ENCODE data around the gene SBNO2. TPM values are rescaled to one million over a fixed set of nuclear protein-coding genes. Genes with fewer than 3 reads are reported as not detected.
A peak's percentile ranks its signal among the peaks of the same experiment; 100 is the strongest.

SBNO2 gene, protein sequence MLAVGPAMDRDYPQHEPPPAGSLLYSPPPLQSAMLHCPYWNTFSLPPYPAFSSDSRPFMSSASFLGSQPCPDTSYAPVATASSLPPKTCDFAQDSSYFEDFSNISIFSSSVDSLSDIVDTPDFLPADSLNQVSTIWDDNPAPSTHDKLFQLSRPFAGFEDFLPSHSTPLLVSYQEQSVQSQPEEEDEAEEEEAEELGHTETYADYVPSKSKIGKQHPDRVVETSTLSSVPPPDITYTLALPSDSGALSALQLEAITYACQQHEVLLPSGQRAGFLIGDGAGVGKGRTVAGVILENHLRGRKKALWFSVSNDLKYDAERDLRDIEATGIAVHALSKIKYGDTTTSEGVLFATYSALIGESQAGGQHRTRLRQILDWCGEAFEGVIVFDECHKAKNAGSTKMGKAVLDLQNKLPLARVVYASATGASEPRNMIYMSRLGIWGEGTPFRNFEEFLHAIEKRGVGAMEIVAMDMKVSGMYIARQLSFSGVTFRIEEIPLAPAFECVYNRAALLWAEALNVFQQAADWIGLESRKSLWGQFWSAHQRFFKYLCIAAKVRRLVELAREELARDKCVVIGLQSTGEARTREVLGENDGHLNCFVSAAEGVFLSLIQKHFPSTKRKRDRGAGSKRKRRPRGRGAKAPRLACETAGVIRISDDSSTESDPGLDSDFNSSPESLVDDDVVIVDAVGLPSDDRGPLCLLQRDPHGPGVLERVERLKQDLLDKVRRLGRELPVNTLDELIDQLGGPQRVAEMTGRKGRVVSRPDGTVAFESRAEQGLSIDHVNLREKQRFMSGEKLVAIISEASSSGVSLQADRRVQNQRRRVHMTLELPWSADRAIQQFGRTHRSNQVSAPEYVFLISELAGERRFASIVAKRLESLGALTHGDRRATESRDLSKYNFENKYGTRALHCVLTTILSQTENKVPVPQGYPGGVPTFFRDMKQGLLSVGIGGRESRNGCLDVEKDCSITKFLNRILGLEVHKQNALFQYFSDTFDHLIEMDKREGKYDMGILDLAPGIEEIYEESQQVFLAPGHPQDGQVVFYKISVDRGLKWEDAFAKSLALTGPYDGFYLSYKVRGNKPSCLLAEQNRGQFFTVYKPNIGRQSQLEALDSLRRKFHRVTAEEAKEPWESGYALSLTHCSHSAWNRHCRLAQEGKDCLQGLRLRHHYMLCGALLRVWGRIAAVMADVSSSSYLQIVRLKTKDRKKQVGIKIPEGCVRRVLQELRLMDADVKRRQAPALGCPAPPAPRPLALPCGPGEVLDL (N-terminal part only)
- total RNA-seq (2021): 41.3 and 46.3 TPM in 2 replicates
- long read RNA-seq, partial matches to known transcripts: 4 of 8 reads
- long read RNA-seq, other reads (novel, unspliced or antisense): 4 of 8 reads

- no peaks in the 10 kb centered on the region for H3K27me3 Mint-ChIP-seq (ENCODE audit: low read depth)
- H2AFZ ChIP-seq (ENCODE audit: low read length): no peak within 1 kb of the TSS
- H3K4me3 Mint-ChIP-seq: peak within 1 kb of the TSS; percentile 91 to 96
- no peak within 1 kb of the TSS for H3K27ac ChIP-seq (ENCODE audit: insufficient read length, low read depth, low read length)
- no peak within 1 kb of the TSS for H2AK5ac ChIP-seq (ENCODE audit: insufficient read length, low read length)
- no peak within 1 kb of the TSS for H2BK12ac ChIP-seq (ENCODE audit: insufficient read length, low read depth, low read length)
- H3K18ac ChIP-seq (ENCODE audit: insufficient read length, low read depth, low read length): no peak within 1 kb of the TSS
- H3K23me2 ChIP-seq (ENCODE audit: insufficient read length, low read depth, low read length, poor library complexity, severe bottlenecking): peaks cover 8% of the 10 kb centered on the region
- H3K79me2 ChIP-seq (ENCODE audit: insufficient read depth, low read length): peaks cover 12% of the 10 kb centered on the region; the same call in 1 of the 2 replicates
- H3K27ac Mint-ChIP-seq: peak within 1 kb of the TSS; percentile 77 to 95 (median 84); a peak in 5 of 7 replicates
- H3K4me1 Mint-ChIP-seq: peaks cover 21 to 28% of the 10 kb centered on the region in 2 experiments
- H3T11ph ChIP-seq (ENCODE audit: low read length): no peak within 1 kb of the TSS
- TF ChIP-seq CTCF (conservative IDR thresholded peaks at IDR 0.05): no peak
- peak within 1 kb of the TSS; percentile 52 for H3K9ac ChIP-seq (ENCODE audit: extremely low read depth, insufficient read length, low read length)
- no peak within 1 kb of the TSS for H4K8ac ChIP-seq (replicated peaks; ENCODE audit: insufficient read length, low read depth, low read length)
- peak; percentile 91 for DNase-seq
- H2BK20ac ChIP-seq (ENCODE audit: low read depth, low read length, poor library complexity, severe bottlenecking): no peak within 1 kb of the TSS
- no peaks in the 10 kb centered on the region for H3K27me3 ChIP-seq (ENCODE audit: insufficient read depth, low read length)
- H3K14ac ChIP-seq (ENCODE audit: insufficient read depth, low read length): peak within 1 kb of the TSS; percentile 11; the same call in 1 of the 2 replicates
- no CpG with 5 or more reads among the region's 84 CpGs for WGBS (ENCODE audit: extremely low coverage, insufficient read length, low lambda C conversion rate)
- no peak within 1 kb of the TSS for H3K56ac ChIP-seq (ENCODE audit: insufficient read length, low read depth, low read length)
- no peaks in the 10 kb centered on the region for H3K79me1 ChIP-seq (ENCODE audit: insufficient read depth, low read depth, low read length, poor library complexity, severe bottlenecking)
- no peaks in the 10 kb centered on the region for H3K9me3 Mint-ChIP-seq
- no peak within 1 kb of the TSS for H4K5ac ChIP-seq (ENCODE audit: insufficient read length, low read depth, low read length)
- H3K23ac ChIP-seq (ENCODE audit: insufficient read length, low read depth, low read length): no peak within 1 kb of the TSS
- no peak within 1 kb of the TSS for H3K4ac ChIP-seq (ENCODE audit: low read depth, low read length)
- H3K4me2 ChIP-seq (ENCODE audit: insufficient read depth, insufficient read length, low read length): peak within 1 kb of the TSS; percentile 64
- no peak within 1 kb of the TSS for H2BK120ac ChIP-seq (ENCODE audit: low read depth, low read length, poor library complexity, severe bottlenecking)
- no peak within 1 kb of the TSS for H2BK5ac ChIP-seq (ENCODE audit: insufficient read length, low read length)
- H3K9me3 ChIP-seq (ENCODE audit: control insufficient read depth, low read depth, low read length): no peaks in the 10 kb centered on the region
- peaks cover 5% of the 10 kb centered on the region for H4K20me1 ChIP-seq (ENCODE audit: control insufficient read depth, insufficient read depth, insufficient read length)
- no peaks in the 10 kb centered on the region for H3K4me1 ChIP-seq (ENCODE audit: insufficient read depth, low read length)
- no peak within 1 kb of the TSS for H2BK15ac ChIP-seq (ENCODE audit: low read depth, low read length)
- no peak within 1 kb of the TSS for H4K91ac ChIP-seq (ENCODE audit: insufficient read length, low read depth, low read length)
- peaks cover 0 to 8% (median 7%) of the 10 kb centered on the region in 3 experiments for H3K36me3 Mint-ChIP-seq (ENCODE audit: insufficient read depth in 1 of 3, low read depth in 3 of 3)
Observed at GRCh38 chr19:1173845-1174809, at the start of gene SBNO2. Gene SBNO2 (minus strand): TSS chr19:1174268. CDS start chr19:1154276, 19,992 bp downstream.
